Heart left ventricle (tissue), 16 donors: ENCODE measurements around the gene ANKS4B. TPM values are rescaled to one million over a fixed set of nuclear protein-coding genes. Genes with fewer than 3 reads are reported as not detected.
"Not testable (repeated sequence)": the region's sequence is repeated elsewhere in the genome, so short reads cannot be mapped to it uniquely, and the experiment has no call there.

Source experiments
- ATAC-seq, 4 donors: fragments of 200-7000 bp; cut with Tn5 transposase; one replicate each; pipeline ENCODE4 v1.9.1; 2020 to 2022; ENCODE audit warnings: moderate library complexity in 4 of 4, mild to moderate bottlenecking in 3 of 4, moderate number of reproducible peaks in 1 of 4
- DNase-seq, 5 donors: peaks; one replicate each; pipeline ENCODE4 v3.0.0-alpha.2; 2020
- H3K27ac ChIP-seq, 12 donors: fragments of 200-600 bp; sonication (generic) in 4 of 12; one replicate each; pipeline versions ENCODE4 v1.5.0 to v1.8.0; 2016 to 2022; ENCODE audit warnings: mild to moderate bottlenecking in 2 of 12
- H3K27me3 ChIP-seq, 9 donors: fragments of 200-600 bp; sonication (generic) in 2 of 9; one replicate each; pipeline versions ENCODE4 v1.5.1 to v1.8.0; 2016 to 2022; ENCODE audit warnings: mild to moderate bottlenecking in 3 of 9
- H3K36me3 ChIP-seq, 9 donors: fragments of 200-600 bp; sonication (generic) in 2 of 9; one replicate each; pipeline versions ENCODE4 v1.5.0 to v1.8.0; 2018 to 2022; ENCODE audit warnings: mild to moderate bottlenecking in 2 of 9
- H3K4me1 ChIP-seq, 12 donors: fragments of 200-600 bp; sonication (generic) in 4 of 12; one replicate each; pipeline versions ENCODE4 v1.5.0 to v1.8.0; 2016 to 2022; ENCODE audit warnings: mild to moderate bottlenecking in 3 of 12
- H3K4me3 ChIP-seq, 12 donors: fragments of 200-600 bp; sonication (generic) in 4 of 12; one replicate each; pipeline versions ENCODE4 v1.5.0 to v1.8.0; 2017 to 2022; ENCODE audit warnings: mild to moderate bottlenecking in 9 of 12, moderate library complexity in 4 of 12
- H3K9me3 ChIP-seq, 12 donors: fragments of 200-600 bp; sonication (generic) in 4 of 12; one replicate each; pipeline versions ENCODE4 v1.5.0 to v1.8.0; 2016 to 2022; ENCODE audit warnings: mild to moderate bottlenecking in 1 of 12
- CTCF ChIP-seq, 12 donors: fragments of 200-600 bp; sonication (generic) in 4 of 12; IDR thresholded peaks; one replicate each; pipeline versions ENCODE4 v1.5.0 to v1.8.0; 2018 to 2022; ENCODE audit warnings: antibody characterized with exemption in 12 of 12, mild to moderate bottlenecking in 5 of 12
- POLR2A ChIP-seq, 2 donors: fragments of 450-650 bp; IDR thresholded peaks; one replicate each; pipeline ENCODE4 v1.6.1; 2017; ENCODE audit warnings: antibody characterized with exemption in 2 of 2, mild to moderate bottlenecking in 2 of 2, moderate library complexity in 2 of 2
- WGBS, 4 donors: extraction: QIAGEN DNeasy Blood & Tissue Kit in 2 of 4; methylation state at CpG; one replicate each; pipeline versions ENCODE4 v1.1.5 to v1.1.7; 2013 to 2018; 5-methylcytosine and 5-hydroxymethylcytosine counted together
- intact Hi-C, 10 donors: fragments of 100-400 bp; cut with DNase I; formaldehyde crosslinking; loops; one replicate each; pipeline versions ENCODE4 v1.11.1 to v1.14.2; 2022
- polyA plus RNA-seq, 2 donors: library from polyadenylated mRNA; stranded (reverse); fragments of 200-250 nt; gene quantifications; one replicate each; pipeline ENCODE4 v1.2.3, GENCODE V29; 2013
- total RNA-seq, 9 donors: library from RNA; depleted of rRNA in 2 of 9; stranded (reverse); fragments of >200 nt in 2 of 9; fragmentation: NEBNext Ultra II Directional in 3 of 9; extraction: Animal tissue kit (Norgen Biotek cat#: 25700) in 3 of 9; gene quantifications; one replicate each; pipeline versions ENCODE4 v1.1.0 to v1.2.4, GENCODE V29; 2016 to 2023
- donor health status: ischemic (EF 13 %, LVEDD 7.1; RV severe dilation, severe dysfunction).
- donor health status: healthy with polysubstance abuse.
- donor health status: DM: no; HTN: yes; CAD: no.
- donor health status: DM: no; HTN: no; CAD: no.
- donor health status: ischemic (EF 25% LVEDD 6.9; RV normal size, moderate dysfunction).
- donor health status: ischemic (EF 25% LVEDD 5.7; RV mildly dilated, moderate dysfunction).
- donor health status: healthy.
- donor health status: DM: yes; HTN: yes; CAD: no.
- donor health status: ischemic (EF 35%, LVEDD 5.7; RV mildly dilated, moderate dysfunction).
- donor health status: nonischemic (EF 11% LVEDD 7.7; RV severe dilation, severe dysfunction).
- donor health status: DM: yes; HTN: yes; CAD: no.
- donor health status: PGD.
- donor health status: ischemic (EF 29% LVEDD 5.4; RV normal size, mild dysfunction).
- donor health status: nonischemic (EF 23%, LVEDD 6.1; RV moderate dilation, normal function).

ANKS4B gene
- total and polyA plus RNA-seq, 11 donors: not detected

- TF ChIP-seq POLR2A (IDR thresholded peaks at IDR 0.05) (no peak), CTCF (IDR thresholded peaks at IDR 0.05) (no peak)
- Histone ChIP-seq H3K4me1 (peaks cover 0 to 1% (median 0%) of the 10 kb centered on the region in 12 donors), H3K4me3 (no peak overlapping the region), H3K27me3 (no peaks in the 10 kb centered on the region), H3K9me3 (no peaks in the 10 kb centered on the region), H3K36me3 (no peaks in the 10 kb centered on the region), H3K27ac (no peak overlapping the region)
- ATAC-seq (no peak), DNase-seq (no peak)
- intact Hi-C loops: loop anchor here in 1 of 10 donors (10.0 kb wide), 1 partner anchor 1395 kb away; no protein-coding TSS in a partner anchor
- WGBS, 4 donors: 38 to 50% (median 44%) methylated on average over 4 of the region's 4 CpGs
Measured at GRCh38 chr16:21239646-21240045, 6.1 kb downstream of the ANKS4B start.

GRCh38 chr16:21242756-21243155 is 9.3 kb downstream of the ANKS4B start:
- Histone ChIP-seq H3K36me3 (no peaks in the 10 kb centered on the region), H3K27ac (no peak overlapping the region), H3K4me1 (peaks cover 0 to 11% (median 0%) of the 10 kb centered on the region in 12 donors), H3K9me3 (no peaks in the 10 kb centered on the region), H3K27me3 (peaks cover 0 to 2% (median 0%) of the 10 kb centered on the region in 9 donors), H3K4me3 (no peak overlapping the region)
- no peak for ATAC-seq
- TF ChIP-seq CTCF (IDR thresholded peaks at IDR 0.05) (no peak), POLR2A (IDR thresholded peaks at IDR 0.05) (no peak)
- DNase-seq: no peak
- intact Hi-C loops: no loop called here
- WGBS, 4 donors: 22 to 29% (median 25%) methylated on average over 2 of the region's 2 CpGs

GRCh38 chr16:21244518-21245215 is 11.2 kb downstream of the ANKS4B start:
- H3K4me3 ChIP-seq: no peak overlapping the region
- no peak overlapping the region for H3K27ac ChIP-seq
- DNase-seq: no peak
- ATAC-seq: no peak
- H3K4me1 ChIP-seq: peaks cover 0 to 13% (median 0%) of the 10 kb centered on the region in 12 donors
- intact Hi-C loops: no loop called here
- peaks cover 0 to 3% (median 0%) of the 10 kb centered on the region in 9 donors for H3K27me3 ChIP-seq
- no peaks in the 10 kb centered on the region for H3K36me3 ChIP-seq
- WGBS, 4 donors: 56 to 83% (median 71%) methylated on average over 7 of the region's 7 CpGs
- no peaks in the 10 kb centered on the region for H3K9me3 ChIP-seq
- TF ChIP-seq CTCF (IDR thresholded peaks at IDR 0.05) (no peak), POLR2A (IDR thresholded peaks at IDR 0.05) (no peak)

- H3K27ac ChIP-seq, H3K9me3 ChIP-seq, H3K4me3 ChIP-seq, DNase-seq, H3K36me3 ChIP-seq, intact Hi-C loops, ATAC-seq, H3K27me3 ChIP-seq: not testable (repeated sequence)
- 83 to 91% (median 89%) methylated on average over 4 of the region's 4 CpGs for WGBS, 4 donors
- peaks cover 0 to 13% (median 0%) of the 10 kb centered on the region in 12 donors for H3K4me1 ChIP-seq
Measured at GRCh38 chr16:21248179-21248578, 14.7 kb downstream of the ANKS4B start.
